Osteoblast (primary cell): ENCODE measurements around the gene SVEP1. TPM values are rescaled to one million over a fixed set of nuclear protein-coding genes. Genes with fewer than 3 reads are reported as not detected.

ENCODE experiments used
- DNase-seq: peaks from one replicate; pipeline ENCODE4 v3.0.0; 2011; ENCODE audit warnings: low spot score, mixed read lengths; ENCODE audit not compliant: insufficient read length; ENCODE audit errors: missing footprints
- H2AFZ ChIP-seq: 2 replicates; pipeline ENCODE4 v1.6.0; 2011; ENCODE audit warnings: mild to moderate bottlenecking, low read length
- H3K27ac ChIP-seq: 2 replicates; pipeline ENCODE4 v1.5.1; 2011; ENCODE audit warnings: mild to moderate bottlenecking, low read depth, low read length, moderate library complexity
- H3K27me3 ChIP-seq: 2 replicates; pipeline ENCODE4 v1.6.0; 2012; ENCODE audit warnings: mild to moderate bottlenecking, control low read depth, inconsistent platforms, low read length, moderate library complexity; ENCODE audit not compliant: insufficient read depth
- H3K36me3 ChIP-seq: 2 replicates; pipeline ENCODE4 v1.5.1; 2011; ENCODE audit warnings: mild to moderate bottlenecking, low read length, control low read depth, moderate library complexity; ENCODE audit not compliant: insufficient read depth
- H3K4me1 ChIP-seq: 2 replicates; pipeline ENCODE4 v1.5.1; 2011; ENCODE audit warnings: mild to moderate bottlenecking, low read length, control low read depth, moderate library complexity; ENCODE audit not compliant: insufficient read depth
- H3K4me2 ChIP-seq: 2 replicates; pipeline ENCODE4 v1.6.0; 2011; ENCODE audit warnings: mild to moderate bottlenecking, low read length; ENCODE audit not compliant: insufficient read depth
- H3K4me3 ChIP-seq: fragments of 200-600 bp; sonication (generic); 3 replicates; pipeline ENCODE4 v1.5.1; 2012; ENCODE audit warnings: mild to moderate bottlenecking, low read length, inconsistent platforms; ENCODE audit not compliant: insufficient read depth
- H3K79me2 ChIP-seq: 2 replicates; pipeline ENCODE4 v1.6.0; 2012; ENCODE audit warnings: mild to moderate bottlenecking, low read length, control low read depth, inconsistent platforms; ENCODE audit not compliant: insufficient read depth
- H3K9me3 ChIP-seq: 2 replicates; pipeline ENCODE4 v1.5.1; 2011; ENCODE audit warnings: low read depth, low read length, control low read depth
- H4K20me1 ChIP-seq: 2 replicates; pipeline ENCODE4 v1.6.0; 2012; ENCODE audit warnings: mild to moderate bottlenecking, low read length, control low read depth; ENCODE audit not compliant: insufficient read depth
- total RNA-seq: library from RNA; depleted of rRNA; stranded (reverse); fragments of >200 nt; gene quantifications from 2 replicates; pipeline ENCODE4 v1.2.3, GENCODE V29; 2012
- TF ChIP-seq, protein P1 (sequence below): IDR thresholded peaks from 2 replicates; pipeline ENCODE4 v1.5.1; 2011; ENCODE audit warnings: mild to moderate bottlenecking, low read depth, low read length, moderate library complexity; ENCODE audit errors: extremely low read depth

Gene SVEP1
- total RNA-seq = 37.6 and 43.0 TPM in 2 replicates

DNA sequence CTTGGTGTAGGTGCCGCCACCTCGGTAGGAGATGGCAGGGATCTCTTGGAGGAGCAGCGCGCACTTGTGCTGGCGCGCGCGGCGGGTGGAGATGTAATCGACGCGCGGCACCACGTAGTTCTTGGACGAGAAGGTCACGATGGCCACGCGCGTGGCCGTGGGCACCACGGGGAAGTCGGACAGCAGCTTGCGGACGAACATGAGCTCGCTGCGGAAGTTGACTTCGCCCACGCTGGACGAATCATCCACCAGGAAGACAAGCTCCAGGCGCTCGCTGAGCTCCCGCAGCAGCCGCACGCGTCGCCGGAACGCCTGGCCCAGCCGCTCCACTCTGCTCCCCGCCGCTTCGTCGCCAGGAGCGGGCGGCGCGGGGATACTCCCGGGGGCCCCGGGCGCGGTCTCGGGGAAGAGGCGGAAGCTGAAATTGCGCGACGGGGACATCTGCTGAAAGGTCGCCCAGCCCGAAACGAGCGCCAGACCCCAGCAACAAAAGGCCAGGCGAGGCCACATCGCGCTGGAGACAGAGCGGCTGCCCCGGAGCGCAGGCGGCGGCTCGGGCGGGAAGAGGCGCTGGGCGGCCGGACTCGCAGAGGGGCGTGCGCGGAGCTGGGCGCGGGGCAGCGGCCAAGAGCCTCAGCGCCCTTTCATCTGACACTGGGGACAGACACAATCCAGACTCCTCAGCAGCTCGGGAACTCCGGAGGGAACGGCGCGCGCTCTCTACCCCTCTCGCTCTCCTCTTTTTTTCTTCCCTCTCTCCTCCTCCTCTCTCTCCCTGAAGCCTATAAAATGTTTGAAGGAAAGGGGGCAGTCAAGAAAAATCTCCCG is at the start of gene SVEP1:
Gene SVEP1 (minus strand): TSS at position 708 of the 828 bp plus-strand sequence. CDS start 198 bp downstream, at position 510.
- H3K4me1 ChIP-seq = peaks cover 46% of the 10 kb centered on the region
- TF ChIP-seq, protein P1, sequence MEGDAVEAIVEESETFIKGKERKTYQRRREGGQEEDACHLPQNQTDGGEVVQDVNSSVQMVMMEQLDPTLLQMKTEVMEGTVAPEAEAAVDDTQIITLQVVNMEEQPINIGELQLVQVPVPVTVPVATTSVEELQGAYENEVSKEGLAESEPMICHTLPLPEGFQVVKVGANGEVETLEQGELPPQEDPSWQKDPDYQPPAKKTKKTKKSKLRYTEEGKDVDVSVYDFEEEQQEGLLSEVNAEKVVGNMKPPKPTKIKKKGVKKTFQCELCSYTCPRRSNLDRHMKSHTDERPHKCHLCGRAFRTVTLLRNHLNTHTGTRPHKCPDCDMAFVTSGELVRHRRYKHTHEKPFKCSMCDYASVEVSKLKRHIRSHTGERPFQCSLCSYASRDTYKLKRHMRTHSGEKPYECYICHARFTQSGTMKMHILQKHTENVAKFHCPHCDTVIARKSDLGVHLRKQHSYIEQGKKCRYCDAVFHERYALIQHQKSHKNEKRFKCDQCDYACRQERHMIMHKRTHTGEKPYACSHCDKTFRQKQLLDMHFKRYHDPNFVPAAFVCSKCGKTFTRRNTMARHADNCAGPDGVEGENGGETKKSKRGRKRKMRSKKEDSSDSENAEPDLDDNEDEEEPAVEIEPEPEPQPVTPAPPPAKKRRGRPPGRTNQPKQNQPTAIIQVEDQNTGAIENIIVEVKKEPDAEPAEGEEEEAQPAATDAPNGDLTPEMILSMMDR = no peak
- peak within 1 kb of the TSS; percentile 77 for H2AFZ ChIP-seq
- no peaks in the 10 kb centered on the region for H3K9me3 ChIP-seq
- H4K20me1 ChIP-seq = no peaks in the 10 kb centered on the region
- H3K79me2 ChIP-seq = peaks cover 52% of the 10 kb centered on the region
- DNase-seq = peak; percentile 84
- no peaks in the 10 kb centered on the region for H3K27me3 ChIP-seq
- peak within 1 kb of the TSS; percentile 82 for H3K4me2 ChIP-seq
- H3K27ac ChIP-seq = peak within 1 kb of the TSS; percentile 71
- peaks cover 4% of the 10 kb centered on the region for H3K36me3 ChIP-seq
- H3K4me3 ChIP-seq = peak within 1 kb of the TSS; percentile 89

DNA sequence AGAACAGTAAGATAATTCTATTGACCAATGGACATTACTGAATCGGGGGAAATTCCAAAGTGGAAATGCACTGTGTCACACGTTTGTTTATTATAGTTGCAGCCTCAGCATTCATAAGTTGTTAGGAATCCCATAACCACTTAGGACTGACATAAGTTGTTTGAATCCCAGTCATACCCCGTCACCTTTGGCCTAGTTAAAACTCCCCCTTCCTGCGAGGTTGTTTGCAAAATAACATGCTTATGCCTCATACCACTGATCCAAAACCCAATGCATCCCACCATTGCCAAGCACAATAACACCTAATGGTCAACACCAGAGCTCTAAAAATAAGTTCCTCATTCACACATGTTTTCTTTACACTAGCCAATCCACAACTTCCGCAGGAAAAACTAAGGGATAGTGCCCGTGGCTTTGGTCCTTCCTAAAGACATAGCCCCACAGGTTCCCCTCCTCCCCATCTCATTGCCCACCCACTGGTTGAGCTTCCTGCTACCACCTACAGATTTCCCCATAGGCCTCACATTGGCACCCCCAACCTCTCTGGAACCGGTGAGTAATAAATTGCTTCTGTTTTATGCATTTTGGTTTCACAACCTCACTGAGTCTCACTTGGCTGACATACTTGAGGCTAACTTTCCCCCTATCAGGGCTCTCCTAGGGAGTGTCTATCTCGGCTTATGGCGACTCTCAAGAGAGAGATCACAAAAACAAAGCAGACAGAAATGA is 46.7 kb upstream of the SVEP1 start:
- peak overlapping the region; percentile 51 for H3K4me3 ChIP-seq
- no peaks in the 10 kb centered on the region for H3K36me3 ChIP-seq
- H4K20me1 ChIP-seq = no peaks in the 10 kb centered on the region
- TF ChIP-seq, protein P1 = no peak
- DNase-seq = no peak
- H3K9me3 ChIP-seq = no peaks in the 10 kb centered on the region
- peaks cover 15% of the 10 kb centered on the region for H3K4me1 ChIP-seq
- H3K27ac ChIP-seq = peak overlapping the region; percentile 94
- no peaks in the 10 kb centered on the region for H3K27me3 ChIP-seq
- peak overlapping the region; percentile 82 for H3K4me2 ChIP-seq
- H2AFZ ChIP-seq = peak overlapping the region; percentile 62
- no peaks in the 10 kb centered on the region for H3K79me2 ChIP-seq

DNA sequence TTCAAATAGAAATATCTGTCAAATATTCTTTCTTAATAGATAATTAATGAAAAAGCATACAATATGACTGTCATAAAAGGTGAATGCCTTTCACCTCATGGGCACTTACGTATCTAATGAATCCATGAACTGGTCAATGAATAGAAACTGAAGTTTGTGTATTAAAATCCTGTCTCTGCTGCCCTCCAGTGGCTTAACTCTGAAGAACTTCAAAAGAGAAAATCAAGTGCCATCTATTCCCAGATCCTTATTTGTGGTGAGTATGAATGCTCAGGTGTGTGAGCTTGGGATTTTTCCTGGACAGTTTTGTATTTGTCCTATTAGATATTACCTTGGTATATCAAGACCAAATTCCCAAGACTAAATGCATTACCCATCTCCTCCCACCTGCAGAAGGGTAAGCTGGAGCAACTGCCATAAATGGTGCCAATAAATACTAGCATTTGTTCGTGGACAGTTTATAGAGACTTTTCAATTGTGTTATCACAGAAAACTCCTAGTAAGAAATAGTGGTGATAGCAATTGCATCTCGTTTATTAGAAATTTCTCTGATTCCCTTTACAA is 44.0 kb upstream of the SVEP1 start:
- Histone ChIP-seq H3K27me3 (no peaks in the 10 kb centered on the region), H2AFZ (no peak overlapping the region), H3K79me2 (no peaks in the 10 kb centered on the region), H3K4me1 (peaks cover 24% of the 10 kb centered on the region), H3K36me3 (no peaks in the 10 kb centered on the region), H3K4me2 (peak overlapping the region; percentile 20), H3K27ac (no peak overlapping the region), H3K9me3 (no peaks in the 10 kb centered on the region), H4K20me1 (no peaks in the 10 kb centered on the region), H3K4me3 (no peak overlapping the region)
- TF ChIP-seq, protein P1 = peak; percentile 63
- peak; percentile 68 for DNase-seq
